Fibroblast of skin of scalp (primary cell): ENCODE results near the gene BMP8A.
"Not testable (repeated sequence)": the region's sequence is repeated elsewhere in the genome, so short reads cannot be mapped to it uniquely, and the experiment has no call there.

Experiments
- DNase-seq: peaks from one replicate; pipeline ENCODE4 v3.0.0-alpha.2; 2013

Gene BMP8A

GRCh38 chr1:39483276-39483675 lies 8.2 kb upstream of the BMP8A start:
- DNase-seq: no peak

GRCh38 chr1:39484564-39484963 lies 6.9 kb upstream of the BMP8A start:
- no peak for DNase-seq

- DNase-seq: no peak
Observed at GRCh38 chr1:39485046-39485803, 6.2 kb upstream of the BMP8A start.

GRCh38 chr1:39488012-39488545 lies 3.4 kb upstream of the BMP8A start:
- DNase-seq: no peak

- no peak for DNase-seq
Observed at GRCh38 chr1:39488793-39489566, 2.5 kb upstream of the BMP8A start.

GRCh38 chr1:39489567-39490239 lies 1.7 kb upstream of the BMP8A start:
- DNase-seq: no peak

- DNase-seq: no peak
Observed at GRCh38 chr1:39490596-39491145, 765 bp upstream of the BMP8A start.

DNA sequence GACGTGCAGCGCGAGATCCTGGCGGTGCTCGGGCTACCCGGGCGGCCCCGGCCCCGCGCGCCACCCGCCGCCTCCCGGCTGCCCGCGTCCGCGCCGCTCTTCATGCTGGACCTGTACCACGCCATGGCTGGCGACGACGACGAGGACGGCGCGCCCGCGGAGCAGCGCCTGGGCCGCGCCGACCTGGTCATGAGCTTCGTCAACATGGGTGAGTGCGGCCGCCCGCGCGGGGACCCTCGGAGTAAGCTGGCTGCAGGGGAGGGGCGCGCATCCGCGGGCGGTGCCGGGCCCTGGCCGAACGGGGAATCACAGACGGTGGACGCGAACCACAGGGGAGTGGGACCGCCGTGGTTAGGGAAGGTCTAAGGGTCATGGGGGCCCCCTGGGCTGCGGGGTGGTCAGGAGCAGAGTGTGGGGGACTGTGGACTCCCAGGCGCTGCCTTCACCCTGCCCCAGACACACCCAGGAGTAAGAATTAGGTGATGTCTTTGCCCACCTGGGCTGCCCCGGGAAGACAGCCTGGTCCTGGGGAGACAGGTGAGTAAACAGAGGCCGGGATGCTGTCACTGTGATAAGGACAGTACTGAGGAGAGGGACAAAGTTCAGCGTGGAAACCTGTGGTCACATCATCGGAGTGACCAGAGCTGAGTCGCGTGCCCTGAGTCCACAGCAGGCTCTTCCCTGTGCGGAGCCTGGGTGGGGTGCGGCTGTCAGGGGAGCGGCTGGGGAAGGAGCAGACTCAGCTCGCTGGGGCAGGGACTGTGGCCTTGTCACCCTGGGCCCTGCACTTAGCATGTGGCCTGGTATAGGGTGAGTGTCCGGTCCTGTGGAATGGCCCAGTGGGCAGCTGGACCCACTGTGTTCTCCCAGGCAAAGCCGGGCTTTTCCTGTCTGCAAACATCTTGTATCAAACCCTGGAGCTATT lies 944 bp downstream of the BMP8A start:
- DNase-seq: not testable (repeated sequence)

GRCh38 chr1:39493043-39493810 lies 1.8 kb downstream of the BMP8A start:
- DNase-seq: not testable (repeated sequence)

GRCh38 chr1:39494671-39495410 lies 3.4 kb downstream of the BMP8A start:
- no peak for DNase-seq

GRCh38 chr1:39496520-39496919 lies 5.1 kb downstream of the BMP8A start:
- DNase-seq: not testable (repeated sequence)

DNA sequence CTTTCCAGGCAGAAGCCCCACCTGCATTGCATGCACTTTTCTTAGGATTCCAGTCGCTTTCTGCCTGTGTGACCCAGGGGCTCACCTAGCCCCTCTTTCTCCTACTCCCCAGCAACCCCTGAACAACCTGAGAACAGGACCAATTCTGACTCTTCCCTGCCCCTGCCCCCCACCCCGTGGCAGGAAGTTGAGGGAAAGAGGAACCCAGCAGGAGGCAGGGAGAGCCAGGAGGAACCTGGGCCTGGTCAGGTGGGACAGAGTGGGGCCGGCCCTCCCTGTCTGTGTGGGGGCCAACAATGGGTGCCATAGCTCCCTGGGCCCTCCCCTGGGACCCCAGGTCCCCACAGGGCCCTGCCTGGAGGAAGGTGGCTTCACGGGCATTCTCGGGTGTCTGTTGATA lies 6.1 kb downstream of the BMP8A start:
- DNase-seq: no peak

DNA sequence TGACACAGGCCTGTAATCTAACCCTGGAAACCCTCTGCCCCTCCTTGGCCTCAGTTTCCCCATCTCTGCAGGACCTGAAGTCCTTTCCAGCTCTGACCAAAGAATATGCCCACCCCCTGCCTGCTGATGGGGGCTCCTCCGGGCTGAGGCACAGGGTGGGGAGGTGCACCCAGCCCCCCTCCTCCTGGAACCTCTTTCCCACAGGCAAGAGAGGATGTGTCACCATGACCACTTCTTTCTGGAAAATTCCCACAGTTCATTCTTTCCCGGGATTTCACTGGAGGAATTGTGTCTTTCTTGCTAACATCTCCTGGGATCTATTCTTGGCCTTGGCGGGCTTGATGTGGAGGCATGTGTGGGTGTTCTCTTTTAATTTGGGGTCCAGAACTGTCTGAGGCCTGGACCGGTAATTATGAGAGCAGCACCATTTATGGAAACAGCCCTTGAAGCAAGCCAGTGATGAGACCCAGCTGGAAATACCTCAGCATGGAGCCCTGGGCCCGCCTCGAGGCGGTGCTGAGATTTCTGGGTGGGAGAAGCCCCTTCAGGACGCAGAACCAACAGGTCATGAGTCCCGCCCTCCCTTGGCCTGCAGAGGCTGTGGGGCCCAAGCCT lies 6.8 kb downstream of the BMP8A start:
- DNase-seq: peak; percentile 34

- not testable (repeated sequence) for DNase-seq
Observed at GRCh38 chr1:39498821-39499220, 7.4 kb downstream of the BMP8A start.

GRCh38 chr1:39499668-39500067 lies 8.2 kb downstream of the BMP8A start:
- DNase-seq: no peak

DNA sequence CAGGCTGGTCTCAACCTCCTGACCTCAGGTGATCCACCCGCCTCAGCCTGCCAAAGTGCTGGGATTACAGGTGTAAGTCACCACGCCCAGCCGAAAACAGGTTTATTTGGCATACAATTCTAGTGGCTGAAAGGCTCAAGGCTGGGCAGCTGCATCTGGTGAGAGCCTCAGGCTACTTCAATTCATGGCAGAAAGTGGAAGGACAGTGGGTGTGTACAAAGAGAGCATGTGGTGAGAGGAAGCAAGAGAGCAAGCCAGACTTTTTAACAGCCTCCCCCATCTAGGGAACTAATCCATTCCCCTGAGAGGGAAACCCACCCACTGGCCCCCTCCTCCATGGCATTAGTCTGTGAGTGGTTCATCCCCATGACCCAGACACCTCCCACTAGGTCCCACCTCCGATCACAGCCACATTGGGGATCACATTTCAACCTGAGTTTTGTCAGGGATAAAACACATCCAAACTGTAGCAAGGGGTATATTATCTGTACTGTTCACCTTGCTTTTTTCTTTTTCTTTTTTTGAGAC lies 9.5 kb downstream of the BMP8A start:
- no peak for DNase-seq

- peak; percentile 58 for DNase-seq
Observed at GRCh38 chr1:39501666-39502065, 10.2 kb downstream of the BMP8A start.

- DNase-seq: not testable (repeated sequence)
Observed at GRCh38 chr1:39504436-39504835, 13.0 kb downstream of the BMP8A start.

GRCh38 chr1:39505289-39505688 lies 13.9 kb downstream of the BMP8A start:
- DNase-seq: no peak
